Head of caudate nucleus (tissue), 42 donors: ENCODE measurements around the gene NR2C2.
A peak's percentile ranks its signal among the peaks of the same experiment; 100 is the strongest.

Source experiments
- DNase-seq, 42 donors: peaks; one replicate each; pipeline versions ENCODE4 v3.0.0 to v3.0.0-alpha.2; 2020 to 2021; ENCODE audit warnings: mixed read lengths in 7 of 42
- intact Hi-C: fragments of 100-400 bp; cut with DNase I; formaldehyde crosslinking; loops from one replicate; pipeline ENCODE4 v1.15.0; 2022

The NR2C2 gene

GRCh38 chr3:15049584-15049983 lies 102.2 kb downstream of the NR2C2 start:
- no peak for DNase-seq
- intact Hi-C loops: no loop called here

- intact Hi-C loops: no loop called here
Observed at GRCh38 chr3:15050405-15051092, 103.2 kb downstream of the NR2C2 start.

GRCh38 chr3:15051531-15051930 lies 104.1 kb downstream of the NR2C2 start:
- peak in 23 of 42 donors; percentile 7 to 57 (median 26) for DNase-seq
- intact Hi-C loops: no loop called here

More at GRCh38 chr3:15050405-15051092, 103.2 kb downstream of the NR2C2 start:
- DNase-seq: peak in 3 of 42 donors; percentile 18 to 40 (median 37)

- DNase-seq: no peak
- intact Hi-C loops: no loop called here
Observed at GRCh38 chr3:15052335-15053242, 105.2 kb downstream of the NR2C2 start.

GRCh38 chr3:15053541-15053940 lies 106.2 kb downstream of the NR2C2 start:
- DNase-seq: no peak
- intact Hi-C loops: no loop called here

- intact Hi-C loops: no loop called here
- no peak for DNase-seq
Observed at GRCh38 chr3:15055019-15055557, 107.7 kb downstream of the NR2C2 start.

GRCh38 chr3:15056676-15057404 lies 109.5 kb downstream of the NR2C2 start:
- no peak for DNase-seq
- intact Hi-C loops: no loop called here

GRCh38 chr3:15060029-15060428 lies 112.6 kb downstream of the NR2C2 start:
- no peak for DNase-seq
- intact Hi-C loops: loop anchor here (10.0 kb wide), 2 partner anchors 115 to 405 kb away; partner anchors contain the start of genes CCDC174 and NR2C2

GRCh38 chr3:15063238-15063637 lies 115.9 kb downstream of the NR2C2 start:
- DNase-seq: no peak
- intact Hi-C loops: loop anchor here (10.0 kb wide), 2 partner anchors 118 to 408 kb away; partner anchors contain the start of genes CCDC174 and NR2C2

- intact Hi-C loops: loop anchor here (10.0 kb wide), 2 partner anchors 119 to 409 kb away; partner anchors contain the start of genes CCDC174 and NR2C2
- no peak for DNase-seq
Observed at GRCh38 chr3:15063656-15064286, 116.4 kb downstream of the NR2C2 start.

- peak in 10 of 42 donors; percentile 6 to 44 (median 18) for DNase-seq
- intact Hi-C loops: loop anchor here (10.0 kb wide), 2 partner anchors 120 to 410 kb away; partner anchors contain the start of genes CCDC174 and NR2C2
Observed at GRCh38 chr3:15064299-15064834, 117.0 kb downstream of the NR2C2 start.

- DNase-seq: peak; percentile 71 to 95 (median 90)
- intact Hi-C loops: loop anchor here (10.0 kb wide), 2 partner anchors 120 to 410 kb away; partner anchors contain the start of genes CCDC174 and NR2C2
Observed at GRCh38 chr3:15064835-15065549, 117.6 kb downstream of the NR2C2 start, which contains the start of gene MRPS25. TSS of gene MRPS25 (minus strand) at chr3:15065315. CDS start at chr3:15065194, 121 bp downstream.

- intact Hi-C loops: loop anchor here (10.0 kb wide), 2 partner anchors 121 to 411 kb away; partner anchors contain the start of genes CCDC174 and NR2C2
Observed at GRCh38 chr3:15065550-15066007, 118.2 kb downstream of the NR2C2 start.

GRCh38 chr3:15066467-15066866 lies 119.1 kb downstream of the NR2C2 start:
- intact Hi-C loops: loop anchor here (10.0 kb wide), 2 partner anchors 122 to 412 kb away; partner anchors contain the start of genes CCDC174 and NR2C2

More at GRCh38 chr3:15065550-15066007, 118.2 kb downstream of the NR2C2 start:
- peak in 1 of 42 donors; percentile 12 for DNase-seq

GRCh38 chr3:15069441-15069840 lies 122.1 kb downstream of the NR2C2 start:
- intact Hi-C loops: loop anchor here (10.0 kb wide), 2 partner anchors 125 to 415 kb away; partner anchors contain the start of genes CCDC174 and NR2C2
- no peak for DNase-seq

More at GRCh38 chr3:15066467-15066866, 119.1 kb downstream of the NR2C2 start:
- no peak for DNase-seq

- intact Hi-C loops: no loop called here
- DNase-seq: no peak
Observed at GRCh38 chr3:15071699-15072098, 124.3 kb downstream of the NR2C2 start.

GRCh38 chr3:15074500-15074899 lies 127.1 kb downstream of the NR2C2 start:
- intact Hi-C loops: no loop called here
- DNase-seq: no peak
